Stimulated activated naive CD4-positive, alpha-beta T cell (primary cell): ENCODE measurements around the gene LRRC23.
"Not testable (repeated sequence)": the region's sequence is repeated elsewhere in the genome, so short reads cannot be mapped to it uniquely, and the experiment has no call there.

Source experiments
- DNase-seq, 6 experiments: peaks; one replicate each; lab custom pipeline; 2025; lab: John Stamatoyannopoulos, UW

Gene LRRC23

GRCh38 chr12:6872073-6873048, 32.3 kb upstream of the LRRC23 start:
- peak; percentile 51 to 83 (median 76) for DNase-seq

DNA sequence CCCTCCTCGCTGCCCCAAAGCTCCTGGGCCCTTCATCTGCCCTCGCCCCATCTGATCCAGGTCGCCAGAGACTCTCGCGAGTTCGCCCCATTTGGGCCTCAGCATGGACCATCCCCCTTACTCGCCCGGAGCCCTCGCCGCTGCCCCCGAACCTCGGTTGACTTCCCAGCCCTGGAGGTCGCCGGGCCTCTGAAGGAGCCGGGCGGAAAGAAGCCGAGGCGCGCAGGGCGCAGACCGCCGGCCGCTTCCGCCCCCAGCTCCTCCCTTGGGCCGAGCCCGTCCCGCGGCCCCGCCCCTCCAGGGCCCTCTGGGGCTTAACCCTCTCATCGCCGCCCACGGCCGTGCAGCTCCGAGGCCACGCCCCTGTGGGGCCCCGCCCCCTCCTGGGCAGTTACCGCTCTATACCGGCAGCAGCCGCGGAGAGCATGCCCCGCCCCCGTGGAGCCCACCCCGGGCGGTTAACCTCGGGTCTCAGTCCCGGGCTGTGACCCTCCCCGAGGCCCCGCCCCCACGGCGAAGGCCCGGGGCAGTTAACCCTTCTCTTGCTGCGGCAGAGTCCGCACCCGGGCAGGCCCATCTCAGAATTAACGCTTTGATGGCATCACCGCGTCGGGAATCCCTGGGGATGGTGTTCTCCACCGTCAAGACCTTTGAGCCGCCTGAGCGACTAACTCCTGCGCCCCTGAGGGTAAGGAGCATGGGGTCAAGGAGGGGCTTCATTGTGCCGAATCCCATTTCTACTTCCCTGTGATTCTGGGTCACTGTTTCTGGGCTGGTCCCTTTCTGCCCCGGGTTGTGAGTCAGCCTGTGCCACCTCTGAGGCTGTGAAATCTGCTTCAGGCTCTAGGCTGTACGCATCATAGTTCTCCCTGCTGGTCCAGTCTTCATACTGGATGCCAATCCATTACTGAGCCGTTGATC, 31.3 kb upstream of the LRRC23 start, which contains the start of gene SPSB2:
Gene SPSB2 (minus strand): TSS at position 210 of the 921 bp plus-strand sequence. CDS start 402 bp downstream, outside the sequence.
- DNase-seq, result peak; percentile 93 to 97 (median 96)

DNA sequence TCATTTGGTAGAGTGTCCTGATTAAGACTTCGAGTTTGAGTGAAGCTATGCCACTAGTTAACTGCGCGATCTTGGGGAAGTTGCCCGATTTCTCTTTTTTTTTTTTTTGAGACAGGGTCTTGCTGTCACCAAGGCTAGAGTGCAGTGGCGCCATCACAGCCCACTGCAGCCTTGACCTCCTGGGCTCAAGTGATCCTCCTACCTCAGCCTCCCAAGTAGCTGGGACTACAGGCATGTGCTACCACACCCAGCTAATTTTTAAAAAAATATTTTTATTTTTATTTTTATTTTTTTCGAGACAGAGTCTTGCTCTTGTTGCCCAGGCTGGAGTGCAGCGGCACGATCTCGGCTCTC, 30.6 kb upstream of the LRRC23 start:
- not testable (repeated sequence) for DNase-seq

- not testable (repeated sequence) for DNase-seq
These were observed 24.8 kb upstream of the LRRC23 start for GRCh38 chr12:6879824-6880223.

- DNase-seq, result no peak
These were observed 21.4 kb upstream of the LRRC23 start for GRCh38 chr12:6883252-6883651.

DNA sequence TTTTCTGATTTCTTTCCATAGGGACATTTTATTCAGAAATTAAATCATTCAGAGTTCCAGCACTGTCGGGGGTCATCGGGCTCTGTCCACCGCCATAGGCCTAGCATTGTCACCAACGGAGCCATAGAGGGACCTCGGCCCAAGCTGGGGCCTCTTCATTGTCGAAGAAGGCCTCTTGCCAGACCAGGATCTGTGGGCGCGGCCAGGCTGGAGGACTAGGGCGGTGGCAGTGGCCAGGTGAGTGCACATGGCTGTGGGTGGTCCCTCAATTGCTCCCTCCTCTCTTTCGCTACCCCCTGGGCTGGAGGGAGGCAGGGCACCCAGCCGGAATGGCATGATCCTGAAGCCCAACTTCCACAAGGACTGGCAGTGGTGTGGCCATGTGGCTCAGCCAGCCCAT, 20.9 kb upstream of the LRRC23 start:
- DNase-seq, result no peak

- DNase-seq, result no peak
These were observed 20.1 kb upstream of the LRRC23 start for GRCh38 chr12:6884539-6884938.

DNA sequence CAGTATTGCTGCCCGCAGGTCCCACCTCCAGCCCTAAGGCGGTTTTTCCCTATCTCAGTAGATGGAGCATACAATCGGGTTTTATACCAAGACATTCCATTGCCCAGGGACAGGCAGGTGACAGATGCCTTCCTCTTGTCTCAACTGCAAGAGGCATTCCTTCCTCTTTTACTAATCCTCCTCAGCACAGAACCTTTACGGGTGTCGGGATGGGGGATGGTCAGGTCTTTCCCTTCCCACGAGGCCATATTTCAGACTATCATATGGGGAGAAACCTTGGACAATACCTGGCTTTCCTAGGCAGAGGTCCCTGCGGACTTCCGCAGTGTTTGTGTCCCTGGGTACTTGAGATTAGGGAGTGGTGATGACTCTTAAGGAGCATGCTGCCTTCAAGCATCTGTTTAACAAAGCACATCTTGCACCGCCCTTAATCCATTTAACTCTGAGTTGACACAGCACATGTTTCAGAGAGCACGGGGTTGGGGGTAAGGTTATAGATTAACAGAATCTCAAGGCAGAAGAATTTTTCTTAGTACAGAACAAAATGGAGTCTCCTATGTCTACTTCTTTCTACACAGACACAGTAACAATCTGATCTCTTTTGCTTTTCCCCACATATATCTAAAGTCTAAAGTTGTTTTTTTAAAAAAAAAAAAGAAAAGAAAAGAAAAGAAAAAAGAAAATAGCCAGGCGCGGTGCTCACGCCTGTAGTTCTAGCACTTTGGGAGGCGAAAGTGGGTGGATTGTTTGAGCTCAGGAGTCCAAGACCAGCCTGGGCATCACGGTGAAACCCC, 18.2 kb upstream of the LRRC23 start:
- DNase-seq, result not testable (repeated sequence)

GRCh38 chr12:6887460-6887859, 17.2 kb upstream of the LRRC23 start:
- no peak for DNase-seq

DNA sequence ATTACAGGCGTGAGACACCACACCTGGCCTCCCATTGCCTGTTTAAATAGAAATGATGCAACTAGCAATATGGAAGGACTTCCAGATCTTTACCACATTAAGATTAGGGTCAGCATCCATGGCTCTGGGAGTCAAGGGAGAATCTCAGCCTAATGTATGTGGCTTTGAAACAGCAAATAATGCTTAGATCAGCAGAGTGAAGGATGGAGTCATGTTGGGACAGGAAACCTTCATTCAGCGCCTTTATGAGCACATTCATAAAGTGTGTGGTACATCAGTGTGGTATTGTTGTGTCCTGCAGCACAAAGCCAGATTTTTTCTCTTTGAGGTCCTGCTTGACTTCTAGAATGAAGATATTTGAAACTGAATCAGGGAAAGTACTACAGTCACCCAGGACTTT, 16.3 kb upstream of the LRRC23 start:
- no peak for DNase-seq

DNA sequence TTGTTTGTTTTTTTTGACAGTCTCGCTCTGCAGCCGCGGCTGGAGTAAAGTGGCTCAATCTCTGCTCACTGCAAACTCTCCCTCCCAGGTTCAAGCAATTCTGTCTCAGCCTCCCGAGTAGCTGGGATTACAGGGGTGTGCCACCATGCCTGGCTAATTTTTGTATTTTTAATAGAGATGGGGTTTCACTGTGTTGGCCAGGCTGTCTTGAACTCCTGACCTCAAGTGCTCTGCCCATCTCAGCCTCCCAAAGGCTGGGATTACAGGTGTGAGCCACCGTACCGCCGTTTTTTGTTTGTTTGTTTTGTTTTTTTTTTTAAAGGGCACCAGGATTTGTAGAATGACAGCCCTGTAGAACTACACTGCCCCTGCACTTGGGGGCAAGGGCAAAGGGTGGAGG, 15.8 kb upstream of the LRRC23 start:
- DNase-seq, result not testable (repeated sequence)

DNA sequence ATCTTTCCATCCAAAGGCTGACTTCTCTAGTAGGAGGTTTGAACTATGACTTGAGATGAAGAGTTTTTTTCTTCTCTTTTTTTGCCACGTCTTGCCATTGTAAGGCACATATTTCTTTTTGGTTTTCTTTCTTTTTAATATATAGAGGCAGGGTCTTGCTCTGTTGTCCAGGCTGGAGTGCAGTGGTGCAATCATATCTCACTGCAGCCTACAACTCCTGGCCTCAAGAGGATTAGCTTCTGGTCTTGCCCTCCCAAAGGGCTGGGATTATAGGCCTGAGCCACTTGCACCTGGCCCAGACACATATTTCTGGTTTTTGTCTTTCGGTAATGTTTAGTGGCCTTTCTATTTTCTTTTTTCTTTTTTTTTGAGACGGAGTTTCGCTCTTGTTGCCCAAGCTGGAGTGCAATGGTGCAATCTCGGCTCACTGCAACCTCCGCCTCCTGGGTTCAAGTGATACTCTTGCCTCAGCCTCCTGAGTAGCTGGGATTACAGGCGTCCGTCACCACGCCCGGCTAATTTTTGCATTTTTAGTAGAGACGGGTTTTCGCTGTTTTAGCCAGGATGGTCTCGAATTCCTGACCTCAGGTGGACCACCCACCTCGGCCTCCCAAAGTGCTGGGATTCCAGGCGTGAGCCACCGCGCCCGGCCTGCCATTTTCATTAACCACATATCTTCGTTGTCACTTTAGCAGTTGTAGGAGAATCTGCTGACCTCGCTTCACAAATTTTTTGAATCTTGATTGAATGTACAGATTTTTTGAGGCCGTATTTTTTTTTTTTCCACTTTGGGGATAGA, 14.6 kb upstream of the LRRC23 start:
- not testable (repeated sequence) for DNase-seq

GRCh38 chr12:6890789-6891645, 13.6 kb upstream of the LRRC23 start:
- DNase-seq, result peak; percentile 93 to 98 (median 96)

GRCh38 chr12:6891646-6892001, 13.0 kb upstream of the LRRC23 start:
- DNase-seq, result no peak

DNA sequence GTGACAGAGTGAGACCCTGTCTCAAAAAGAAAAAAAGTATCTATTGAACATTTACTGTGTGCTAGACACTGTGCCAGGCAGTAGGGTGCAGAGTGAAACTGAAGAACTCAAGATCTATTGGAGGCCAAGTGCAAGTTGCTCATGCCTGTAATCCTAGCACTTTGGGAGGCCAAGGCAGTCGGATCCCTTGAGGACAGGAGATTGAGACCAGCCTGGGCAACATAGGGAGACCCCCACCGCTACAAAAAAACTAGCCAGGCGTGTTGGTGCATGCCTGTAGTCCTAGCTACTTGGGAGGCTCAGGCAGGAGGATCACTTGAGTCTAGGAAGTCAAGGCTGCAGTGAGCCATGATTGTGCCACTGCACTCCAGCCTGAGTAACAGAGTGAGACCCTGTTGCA, 11.9 kb upstream of the LRRC23 start:
- DNase-seq, result not testable (repeated sequence)

GRCh38 chr12:6894321-6894720, 10.3 kb upstream of the LRRC23 start:
- no peak for DNase-seq

DNA sequence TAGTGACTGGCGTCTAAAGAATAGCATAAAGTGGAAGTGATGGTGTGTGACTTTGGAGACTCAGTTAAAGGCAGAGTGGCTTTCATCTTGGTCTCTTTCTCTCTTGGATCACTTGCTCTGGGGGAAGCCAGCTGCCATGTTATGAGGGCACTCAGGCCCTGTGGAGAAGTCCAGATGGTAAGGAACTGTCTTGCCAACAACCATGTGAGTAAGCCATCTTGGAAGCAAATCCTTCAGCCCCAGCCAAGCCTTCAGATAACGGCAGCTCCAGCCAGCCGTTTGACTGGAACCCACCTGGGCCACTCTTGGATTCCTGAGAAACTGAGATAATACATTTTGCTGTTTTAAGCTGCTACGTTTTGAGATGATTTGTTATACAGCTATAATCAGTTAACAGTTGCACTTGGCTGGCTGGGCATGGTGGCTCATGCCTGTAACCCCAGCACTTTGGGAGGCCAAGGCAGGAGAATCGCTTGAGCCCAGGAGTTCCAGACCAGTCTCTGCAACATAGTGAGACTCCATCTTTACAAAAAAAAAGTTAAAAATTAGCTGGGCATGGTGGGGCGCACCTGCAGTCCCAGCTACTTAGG, 7.7 kb upstream of the LRRC23 start:
- DNase-seq, result no peak

- no peak for DNase-seq
These were observed 5.2 kb upstream of the LRRC23 start for GRCh38 chr12:6899427-6899826.

- no peak for DNase-seq
These were observed 4.6 kb upstream of the LRRC23 start for GRCh38 chr12:6899837-6900519.
